Measurements from ENCODE around the gene HSD17B11. TPM values are rescaled to one million over a fixed set of nuclear protein-coding genes. Genes with fewer than 3 reads are reported as not detected.

The HSD17B11 gene
- total RNA-seq, 1 experiment from 2014 or later, result 8.8 TPM

DNA sequence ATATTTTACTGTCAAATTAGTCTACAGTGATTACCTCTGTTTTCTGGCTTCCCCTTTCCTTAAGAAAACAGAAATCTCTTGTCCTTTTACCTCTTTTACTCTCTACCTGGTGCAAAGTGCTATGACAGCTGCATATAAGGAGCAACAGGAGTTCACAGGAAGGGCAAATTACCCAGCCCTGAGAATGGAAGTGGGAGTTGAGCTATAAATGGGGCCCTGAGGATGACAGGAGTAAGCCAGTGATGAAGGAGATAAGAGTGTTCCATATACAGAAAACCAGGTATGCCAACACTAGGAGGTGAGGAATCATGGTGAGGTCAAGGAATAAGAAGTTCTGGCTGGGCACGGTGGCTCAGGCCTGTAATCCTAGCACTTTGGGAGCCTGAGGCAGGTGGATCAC is 63.9 kb downstream of the HSD17B11 start:
- Histone ChIP-seq H3K18ac (ENCODE audit: insufficient read length, low read depth, low read length) (no peak overlapping the region), H3T11ph (ENCODE audit: low read length) (no peak overlapping the region), H3K23ac (ENCODE audit: insufficient read length, low read depth, low read length) (no peak overlapping the region), H4K20me1 (ENCODE audit: control insufficient read depth, insufficient read depth, insufficient read length) (no peaks in the 10 kb centered on the region), H3K14ac (ENCODE audit: insufficient read depth, low read length) (no peak overlapping the region), H4K91ac (ENCODE audit: insufficient read length, low read depth, low read length) (no peak overlapping the region), H3K4me1 (ENCODE audit: insufficient read depth, low read length) (no peaks in the 10 kb centered on the region), H3K9ac (ENCODE audit: extremely low read depth, insufficient read length, low read length) (no peak overlapping the region), H3K56ac (ENCODE audit: insufficient read length, low read depth, low read length) (no peak overlapping the region), H2BK15ac (ENCODE audit: low read depth, low read length) (no peak overlapping the region), H2BK20ac (ENCODE audit: low read depth, low read length, poor library complexity, severe bottlenecking) (no peak overlapping the region), H3K79me1 (ENCODE audit: insufficient read depth, low read depth, low read length, poor library complexity, severe bottlenecking) (no peaks in the 10 kb centered on the region), H2BK120ac (ENCODE audit: low read depth, low read length, poor library complexity, severe bottlenecking) (no peak overlapping the region), H2AFZ (ENCODE audit: low read length) (no peak overlapping the region), H3K27me3 (ENCODE audit: insufficient read depth, low read length) (no peaks in the 10 kb centered on the region), H2AK5ac (ENCODE audit: insufficient read length, low read length) (no peak overlapping the region), H3K27ac (ENCODE audit: insufficient read length, low read depth, low read length) (no peak overlapping the region), H4K5ac (ENCODE audit: insufficient read length, low read depth, low read length) (no peak overlapping the region), H3K4ac (ENCODE audit: low read depth, low read length) (no peak overlapping the region), H4K8ac (replicated peaks; ENCODE audit: insufficient read length, low read depth, low read length) (no peak overlapping the region), H2BK12ac (ENCODE audit: insufficient read length, low read depth, low read length) (no peak overlapping the region), H3K4me2 (ENCODE audit: insufficient read depth, insufficient read length, low read length) (no peak overlapping the region), H3K23me2 (ENCODE audit: insufficient read length, low read depth, low read length, poor library complexity, severe bottlenecking) (no peaks in the 10 kb centered on the region), H3K9me3 (ENCODE audit: control insufficient read depth, low read depth, low read length) (no peaks in the 10 kb centered on the region), H3K79me2 (ENCODE audit: insufficient read depth, low read length) (no peaks in the 10 kb centered on the region), H2BK5ac (ENCODE audit: insufficient read length, low read length) (no peak overlapping the region)
- WGBS (ENCODE audit: extremely low coverage, insufficient read length, low lambda C conversion rate), result no CpG with 5 or more reads among the region's 1 CpG
- H3K4me1 Mint-ChIP-seq, result no peaks in the 10 kb centered on the region
- no peaks in the 10 kb centered on the region for H3K9me3 Mint-ChIP-seq
- H3K36me3 Mint-ChIP-seq (ENCODE audit: insufficient read depth in 1 of 3, low read depth in 3 of 3), result no peaks in the 10 kb centered on the region
- H3K27me3 Mint-ChIP-seq (ENCODE audit: low read depth), result no peaks in the 10 kb centered on the region
- H3K4me3 Mint-ChIP-seq, result no peak overlapping the region
- H3K27ac Mint-ChIP-seq, result no peak overlapping the region
- DNase-seq, result no peak
- TF ChIP-seq, protein P1, sequence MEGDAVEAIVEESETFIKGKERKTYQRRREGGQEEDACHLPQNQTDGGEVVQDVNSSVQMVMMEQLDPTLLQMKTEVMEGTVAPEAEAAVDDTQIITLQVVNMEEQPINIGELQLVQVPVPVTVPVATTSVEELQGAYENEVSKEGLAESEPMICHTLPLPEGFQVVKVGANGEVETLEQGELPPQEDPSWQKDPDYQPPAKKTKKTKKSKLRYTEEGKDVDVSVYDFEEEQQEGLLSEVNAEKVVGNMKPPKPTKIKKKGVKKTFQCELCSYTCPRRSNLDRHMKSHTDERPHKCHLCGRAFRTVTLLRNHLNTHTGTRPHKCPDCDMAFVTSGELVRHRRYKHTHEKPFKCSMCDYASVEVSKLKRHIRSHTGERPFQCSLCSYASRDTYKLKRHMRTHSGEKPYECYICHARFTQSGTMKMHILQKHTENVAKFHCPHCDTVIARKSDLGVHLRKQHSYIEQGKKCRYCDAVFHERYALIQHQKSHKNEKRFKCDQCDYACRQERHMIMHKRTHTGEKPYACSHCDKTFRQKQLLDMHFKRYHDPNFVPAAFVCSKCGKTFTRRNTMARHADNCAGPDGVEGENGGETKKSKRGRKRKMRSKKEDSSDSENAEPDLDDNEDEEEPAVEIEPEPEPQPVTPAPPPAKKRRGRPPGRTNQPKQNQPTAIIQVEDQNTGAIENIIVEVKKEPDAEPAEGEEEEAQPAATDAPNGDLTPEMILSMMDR (conservative IDR thresholded peaks at IDR 0.05), result no peak

Data from H9 (cell line).